ENCODE data around the gene BCL11B.

GRCh38 chr14:99217066-99217955, 54.7 kb downstream of the BCL11B start:
- TF ChIP-seq CTCF (IDR thresholded peaks at IDR 0.05) (no peak), EP300 (IDR thresholded peaks at IDR 0.05) (no peak)

Measured in upper lobe of left lung (tissue), 4 donors.